ENCODE measurements around the gene IPO13. TPM values are rescaled to one million over a fixed set of nuclear protein-coding genes. Genes with fewer than 3 reads are reported as not detected.

IPO13 gene
- total RNA-seq, 1 donor from 2014 or later: 34.6 TPM

- peaks cover 0 to 9% of the 10 kb centered on the region in 2 donors for H3K36me3 ChIP-seq
- H3K27ac ChIP-seq: no peak overlapping the region
- H3K4me3 ChIP-seq: no peak overlapping the region
- peaks cover 12% of the 10 kb centered on the region for H3K4me1 ChIP-seq
- DNase-seq (ENCODE audit: extremely low spot score in 2 of 2): no peak
- H3K9me3 ChIP-seq: no peaks in the 10 kb centered on the region
- no peaks in the 10 kb centered on the region for H3K27me3 ChIP-seq
- no peak for TF ChIP-seq POLR2A (IDR thresholded peaks at IDR 0.05)
- no peak for TF ChIP-seq CTCF (IDR thresholded peaks at IDR 0.05)
- no peak for TF ChIP-seq POLR2AphosphoS5 (IDR thresholded peaks at IDR 0.05; ENCODE audit: insufficient read depth in 1 of 2, low read depth in 1 of 2)
- intact Hi-C loops (cut with DNase I): no loop called here
Measured at GRCh38 chr1:43968348-43968948, 21.7 kb downstream of the IPO13 start.

- Histone ChIP-seq H3K4me1 (peaks cover 19% of the 10 kb centered on the region), H3K27ac (no peak overlapping the region), H3K36me3 (peaks cover 0 to 9% of the 10 kb centered on the region in 2 donors), H3K9me3 (no peaks in the 10 kb centered on the region), H3K27me3 (no peaks in the 10 kb centered on the region), H3K4me3 (peak overlapping the region; percentile 76 to 77)
- TF ChIP-seq CTCF (IDR thresholded peaks at IDR 0.05) (no peak), POLR2AphosphoS5 (IDR thresholded peaks at IDR 0.05; ENCODE audit: insufficient read depth in 1 of 2, low read depth in 1 of 2) (no peak), POLR2A (IDR thresholded peaks at IDR 0.05) (no peak)
- intact Hi-C loops (cut with DNase I): no loop called here
- no peak for DNase-seq (ENCODE audit: extremely low spot score in 2 of 2)
Measured at GRCh38 chr1:43969416-43969745, 22.6 kb downstream of the IPO13 start.

GRCh38 chr1:43969746-43970466 lies 23.2 kb downstream of the IPO13 start, which contains the start of gene DPH2:
TSS of gene DPH2 (plus strand) at chr1:43970010. CDS start at chr1:43970176, 166 bp downstream.
- Histone ChIP-seq H3K27ac (no peak within 1 kb of the TSS), H3K27me3 (no peaks in the 10 kb centered on the region), H3K4me3 (peak within 1 kb of the TSS; percentile 76 to 77), H3K4me1 (peaks cover 21% of the 10 kb centered on the region), H3K9me3 (no peaks in the 10 kb centered on the region), H3K36me3 (peaks cover 0 to 9% of the 10 kb centered on the region in 2 donors)
- intact Hi-C loops (cut with DNase I): no loop called here
- TF ChIP-seq POLR2AphosphoS5 (IDR thresholded peaks at IDR 0.05; ENCODE audit: insufficient read depth in 1 of 2, low read depth in 1 of 2): peak; percentile 66 to 89
- no peak for TF ChIP-seq POLR2A (IDR thresholded peaks at IDR 0.05)
- peak in 1 of 2 donors; percentile 97 for DNase-seq (ENCODE audit: extremely low spot score in 2 of 2)

- Histone ChIP-seq H3K9me3 (no peaks in the 10 kb centered on the region), H3K27me3 (no peaks in the 10 kb centered on the region), H3K36me3 (peaks cover 0 to 9% of the 10 kb centered on the region in 2 donors), H3K4me1 (peaks cover 24% of the 10 kb centered on the region), H3K4me3 (peak overlapping the region; percentile 76 to 77), H3K27ac (no peak overlapping the region)
- TF ChIP-seq POLR2A (IDR thresholded peaks at IDR 0.05) (no peak), CTCF (IDR thresholded peaks at IDR 0.05) (no peak), POLR2AphosphoS5 (IDR thresholded peaks at IDR 0.05; ENCODE audit: insufficient read depth in 1 of 2, low read depth in 1 of 2) (no peak)
- no peak for DNase-seq (ENCODE audit: extremely low spot score in 2 of 2)
- intact Hi-C loops (cut with DNase I): no loop called here
Measured at GRCh38 chr1:43970502-43970901, 23.8 kb downstream of the IPO13 start.

- H3K4me1 ChIP-seq: peaks cover 28% of the 10 kb centered on the region
- H3K36me3 ChIP-seq: peaks cover 0 to 9% of the 10 kb centered on the region in 2 donors
- H3K27ac ChIP-seq: no peak overlapping the region
- peak overlapping the region in 1 of 2 donors; percentile 76 for H3K4me3 ChIP-seq
- intact Hi-C loops (cut with DNase I): no loop called here
- DNase-seq (ENCODE audit: extremely low spot score in 2 of 2): no peak
- no peaks in the 10 kb centered on the region for H3K27me3 ChIP-seq
- H3K9me3 ChIP-seq: no peaks in the 10 kb centered on the region
- TF ChIP-seq POLR2AphosphoS5 (IDR thresholded peaks at IDR 0.05; ENCODE audit: insufficient read depth in 1 of 2, low read depth in 1 of 2) (no peak), CTCF (IDR thresholded peaks at IDR 0.05) (no peak), POLR2A (IDR thresholded peaks at IDR 0.05) (no peak)
Measured at GRCh38 chr1:43970911-43971310, 24.2 kb downstream of the IPO13 start.

All from vagina (tissue), 2 donors.